A673 (cell line): ENCODE results near the gene TNNT1. TPM values are rescaled to one million over a fixed set of nuclear protein-coding genes. Genes with fewer than 3 reads are reported as not detected.

ENCODE experiments used
- BruUV-seq: library from RNA; stranded (reverse); fragments of 400-500 nt; replicated peaks from 2 replicates; lab custom pipeline; 2021; lab: Mats Ljungman, UMichigan
- CTCF ChIA-PET: fragments of 300-600 bp; sonication (Branson Sonifier 250); formaldehyde crosslinking; loops from one replicate; lab custom pipeline; 2022; ENCODE audit warnings: antibody characterized with exemption; lab: Charles Lee
- POLR2A ChIA-PET: fragments of 300-600 bp; sonication (Branson Sonifier 250); formaldehyde crosslinking; loops from one replicate; lab custom pipeline; 2022; ENCODE audit warnings: antibody characterized with exemption; ENCODE audit not compliant: low non-redundant PET; lab: Charles Lee
- DNase-seq: peaks from one replicate; pipeline ENCODE4 v3.0.0-alpha.2; 2015; ENCODE audit warnings: low spot score
- H3K27ac ChIP-seq: fragments of 200-600 bp; sonication (generic); 2 replicates; pipeline ENCODE4 v1.5.1; 2016; ENCODE audit warnings: mixed run types, low read depth, mild to moderate bottlenecking, mixed read lengths, antibody characterized with exemption, low read length; ENCODE audit not compliant: poor library complexity, severe bottlenecking
- H3K27me3 ChIP-seq: fragments of 200-600 bp; sonication (generic); replicated peaks from 2 replicates; pipeline ENCODE4 v1.6.1; 2017; ENCODE audit warnings: mixed run types, low read depth, mild to moderate bottlenecking, mixed read lengths, antibody characterized with exemption, low read length; ENCODE audit not compliant: insufficient read depth, poor library complexity
- H3K36me3 ChIP-seq: fragments of 200-600 bp; sonication (generic); 2 replicates; pipeline ENCODE4 v1.6.1; 2016; ENCODE audit warnings: mixed run types, mild to moderate bottlenecking, mixed read lengths, antibody characterized with exemption, low read length; ENCODE audit not compliant: insufficient read depth, poor library complexity, severe bottlenecking
- H3K4me1 ChIP-seq: fragments of 200-600 bp; sonication (generic); 2 replicates; pipeline ENCODE4 v1.6.1; 2017; ENCODE audit warnings: mixed run types, mild to moderate bottlenecking, mixed read lengths, antibody characterized with exemption, low read length; ENCODE audit not compliant: insufficient read depth, poor library complexity, severe bottlenecking
- H3K4me3 ChIP-seq: fragments of 200-600 bp; sonication (generic); 2 replicates; pipeline ENCODE4 v1.5.1; 2016; ENCODE audit warnings: low read depth, mixed run types, mild to moderate bottlenecking, mixed read lengths, low read length; ENCODE audit not compliant: poor library complexity, severe bottlenecking
- H3K9me3 ChIP-seq: fragments of 200-600 bp; sonication (generic); 2 replicates; pipeline ENCODE4 v1.6.1; 2016; ENCODE audit warnings: mixed run types, low read depth, mild to moderate bottlenecking, mixed read lengths, antibody characterized with exemption, low read length; ENCODE audit not compliant: poor library complexity, severe bottlenecking
- EZH2 ChIP-seq: fragments of 200-600 bp; sonication (generic); IDR thresholded peaks from 2 replicates; pipeline ENCODE4 v1.6.1; 2017; ENCODE audit warnings: borderline replicate concordance, low read depth, mild to moderate bottlenecking, mixed read lengths, antibody characterized with exemption, low read length; ENCODE audit not compliant: poor library complexity, severe bottlenecking
- intact Hi-C: fragments of 100-400 bp; cut with micrococcal nuclease; formaldehyde crosslinking; loops from one replicate; pipeline ENCODE4 v1.10.0; 2022; ENCODE audit not compliant: unreplicated experiment
- total RNA-seq: library from RNA; stranded (reverse); gene quantifications from 2 replicates; pipeline ENCODE4 v1.2.3, GENCODE V29; 2021
- TF ChIP-seq, protein P1 (sequence below): fragments of 300-800, 200-600 bp; sonication (generic); conservative IDR thresholded peaks from 2 replicates; pipeline ENCODE4 v1.5.1; 2017; ENCODE audit warnings: low read depth, mild to moderate bottlenecking, antibody characterized with exemption, low read length, moderate library complexity, mixed read lengths

The TNNT1 gene
- total RNA-seq, 1 experiment from 2014 or later: 37.6 TPM

DNA sequence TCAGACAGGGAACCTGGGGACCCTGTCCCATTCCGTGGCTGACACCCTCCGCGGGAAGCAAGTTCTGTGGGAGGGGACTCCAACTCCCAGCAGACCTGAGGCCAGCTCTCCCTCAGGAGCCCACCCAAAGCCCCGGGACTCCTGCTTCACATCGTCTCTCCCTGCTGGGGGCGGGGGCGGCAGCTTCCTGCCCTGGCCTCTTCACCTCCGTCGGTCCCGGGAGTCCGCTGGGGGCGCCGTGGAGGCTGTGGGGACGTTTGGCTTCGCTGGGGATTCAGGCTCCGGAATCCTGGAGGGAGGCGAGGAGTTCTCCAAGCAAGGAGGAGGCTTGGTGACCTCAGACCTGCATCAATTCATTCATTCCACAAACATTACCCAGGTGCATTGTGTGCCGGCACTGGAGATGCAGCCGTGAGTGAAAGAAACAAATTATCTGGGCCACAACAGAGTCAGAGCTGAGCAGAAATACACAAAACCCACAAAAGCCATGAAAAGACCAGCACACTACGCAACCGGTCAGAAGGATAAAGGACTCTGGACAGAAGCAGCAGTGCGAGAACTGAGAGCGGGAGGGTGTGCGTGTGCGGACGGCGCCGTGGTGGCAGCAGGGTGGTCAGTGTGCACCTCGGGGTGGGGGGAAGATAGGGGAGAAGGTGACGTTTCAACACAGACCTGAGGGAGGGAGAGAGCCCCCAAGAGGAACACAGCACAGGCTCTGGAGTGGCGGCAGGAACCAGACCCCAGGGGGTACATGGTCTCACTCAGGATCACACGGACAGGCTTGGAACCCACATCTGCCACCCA, 54.3 kb downstream of the TNNT1 start:
- Histone ChIP-seq H3K4me3 (no peak overlapping the region), H3K27me3 (no peaks in the 10 kb centered on the region), H3K4me1 (no peaks in the 10 kb centered on the region), H3K27ac (no peak overlapping the region), H3K9me3 (no peaks in the 10 kb centered on the region), H3K36me3 (peaks cover 2% of the 10 kb centered on the region)
- TF ChIP-seq, protein P1, sequence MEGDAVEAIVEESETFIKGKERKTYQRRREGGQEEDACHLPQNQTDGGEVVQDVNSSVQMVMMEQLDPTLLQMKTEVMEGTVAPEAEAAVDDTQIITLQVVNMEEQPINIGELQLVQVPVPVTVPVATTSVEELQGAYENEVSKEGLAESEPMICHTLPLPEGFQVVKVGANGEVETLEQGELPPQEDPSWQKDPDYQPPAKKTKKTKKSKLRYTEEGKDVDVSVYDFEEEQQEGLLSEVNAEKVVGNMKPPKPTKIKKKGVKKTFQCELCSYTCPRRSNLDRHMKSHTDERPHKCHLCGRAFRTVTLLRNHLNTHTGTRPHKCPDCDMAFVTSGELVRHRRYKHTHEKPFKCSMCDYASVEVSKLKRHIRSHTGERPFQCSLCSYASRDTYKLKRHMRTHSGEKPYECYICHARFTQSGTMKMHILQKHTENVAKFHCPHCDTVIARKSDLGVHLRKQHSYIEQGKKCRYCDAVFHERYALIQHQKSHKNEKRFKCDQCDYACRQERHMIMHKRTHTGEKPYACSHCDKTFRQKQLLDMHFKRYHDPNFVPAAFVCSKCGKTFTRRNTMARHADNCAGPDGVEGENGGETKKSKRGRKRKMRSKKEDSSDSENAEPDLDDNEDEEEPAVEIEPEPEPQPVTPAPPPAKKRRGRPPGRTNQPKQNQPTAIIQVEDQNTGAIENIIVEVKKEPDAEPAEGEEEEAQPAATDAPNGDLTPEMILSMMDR: no peak
- no peak for TF ChIP-seq EZH2
- ChIA-PET CTCF (no interaction called here), POLR2A (no interaction called here)
- no peak for DNase-seq
- BruUV-seq: no TSS peak
- intact Hi-C loops: no loop called here

- DNase-seq: no peak
- H3K27me3 ChIP-seq: no peaks in the 10 kb centered on the region
- intact Hi-C loops: no loop called here
- peaks cover 2% of the 10 kb centered on the region for H3K36me3 ChIP-seq
- peaks cover 5% of the 10 kb centered on the region for H3K4me1 ChIP-seq
- ChIA-PET CTCF (no interaction called here), POLR2A (no interaction called here)
- H3K9me3 ChIP-seq: no peaks in the 10 kb centered on the region
- no TSS peak for BruUV-seq
- TF ChIP-seq EZH2: no peak
- TF ChIP-seq, protein P1: no peak
- H3K4me3 ChIP-seq: no peak overlapping the region
- no peak overlapping the region for H3K27ac ChIP-seq
Observed at GRCh38 chr19:55092423-55093318, 56.3 kb downstream of the TNNT1 start.

DNA sequence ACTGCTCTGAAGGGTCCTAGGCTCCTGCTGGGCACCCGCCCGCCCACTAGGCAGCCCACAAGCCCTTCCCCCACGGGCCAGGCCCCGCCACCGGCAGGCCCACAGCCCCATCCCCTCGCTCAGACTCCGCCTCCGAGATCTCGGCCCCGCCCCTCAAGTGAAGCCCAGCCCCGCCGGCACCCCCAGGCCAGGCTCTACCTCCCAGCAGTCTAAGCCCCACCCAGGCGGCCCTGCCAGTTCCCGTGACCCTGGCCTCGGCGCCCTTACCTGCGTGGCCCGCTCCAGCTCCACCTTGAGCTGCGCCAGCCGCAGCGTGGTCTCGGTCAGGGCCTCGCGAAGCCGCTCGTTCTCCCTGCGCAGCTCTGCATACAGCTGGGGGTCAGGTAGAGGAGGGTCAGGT, 57.1 kb downstream of the TNNT1 start:
- no TSS peak for BruUV-seq
- Histone ChIP-seq H3K4me1 (peaks cover 11% of the 10 kb centered on the region), H3K27ac (no peak overlapping the region), H3K27me3 (no peaks in the 10 kb centered on the region), H3K36me3 (peaks cover 2% of the 10 kb centered on the region), H3K9me3 (no peaks in the 10 kb centered on the region), H3K4me3 (no peak overlapping the region)
- intact Hi-C loops: no loop called here
- DNase-seq: no peak
- ChIA-PET CTCF (no interaction called here), POLR2A (no interaction called here)
- TF ChIP-seq, protein P1: no peak
- no peak for TF ChIP-seq EZH2
